OCI-LY7 (cell line): ENCODE data around the gene PDXK. TPM values are rescaled to one million over a fixed set of nuclear protein-coding genes. Genes with fewer than 3 reads are reported as not detected.

ENCODE experiments used
- BruUV-seq: library from RNA; stranded (reverse); fragments of 400-500 nt; replicated peaks from 2 replicates; lab custom pipeline; 2021; lab: Mats Ljungman, UMichigan
- CTCF ChIA-PET: fragments of 300-600 bp; sonication (Branson Sonifier 250); formaldehyde crosslinking; loops from one replicate; lab custom pipeline; 2022; ENCODE audit warnings: antibody characterized with exemption; ENCODE audit not compliant: unreplicated experiment; lab: Charles Lee
- POLR2A ChIA-PET: fragments of 300-600 bp; sonication (Branson Sonifier 250); formaldehyde crosslinking; loops from one replicate; lab custom pipeline; 2022; ENCODE audit warnings: antibody characterized with exemption; lab: Charles Lee
- DNase-seq: peaks from one replicate; pipeline ENCODE4 v3.0.0-alpha.2; 2015; ENCODE audit warnings: low spot score
- H2AFZ ChIP-seq: fragments of 200-600 bp; sonication (generic), shearing (Covaris generic); 2 replicates; pipeline ENCODE4 v1.6.1; 2014; ENCODE audit warnings: mild to moderate bottlenecking, antibody characterized with exemption, low read length, moderate library complexity
- H3K27ac ChIP-seq: fragments of 200-600 bp; sonication (generic); 2 replicates; pipeline ENCODE4 v1.5.1; 2014; ENCODE audit warnings: mixed run types, low read depth, mild to moderate bottlenecking, moderate library complexity, low read length, inconsistent platforms; ENCODE audit not compliant: poor library complexity, severe bottlenecking
- H3K36me3 ChIP-seq: fragments of 200-600 bp; sonication (generic); 2 replicates; pipeline ENCODE4 v1.6.1; 2014; ENCODE audit warnings: mild to moderate bottlenecking, antibody characterized with exemption, low read length, moderate library complexity, mixed read lengths; ENCODE audit not compliant: insufficient read depth
- H3K4me1 ChIP-seq: fragments of 200-600 bp; sonication (generic); 2 replicates; pipeline ENCODE4 v1.5.1; 2014; ENCODE audit warnings: mild to moderate bottlenecking, low read length; ENCODE audit not compliant: insufficient read depth, poor library complexity, severe bottlenecking
- H3K4me2 ChIP-seq: fragments of 200-600 bp; sonication (generic); 2 replicates; pipeline ENCODE4 v1.6.1; 2014; ENCODE audit warnings: mild to moderate bottlenecking, low read length
- H3K4me3 ChIP-seq: fragments of 200-600 bp; sonication (generic); 2 replicates; pipeline ENCODE4 v1.5.1; 2014; ENCODE audit warnings: mild to moderate bottlenecking, low read depth, low read length; ENCODE audit not compliant: poor library complexity, severe bottlenecking
- H3K79me2 ChIP-seq: fragments of 200-600 bp; sonication (generic); 2 replicates; pipeline ENCODE4 v1.6.1; 2016; ENCODE audit warnings: low read depth, mild to moderate bottlenecking, low read length, moderate library complexity, mixed read lengths; ENCODE audit not compliant: insufficient read depth
- H3K9me2 ChIP-seq: fragments of 200-600 bp; sonication (generic); 2 replicates; pipeline ENCODE4 v1.6.1; 2016; ENCODE audit warnings: mild to moderate bottlenecking, low read length, mixed read lengths; ENCODE audit not compliant: insufficient read depth
- H3K9me3 ChIP-seq: fragments of 200-600 bp; sonication (generic); 2 replicates; pipeline ENCODE4 v1.6.1; 2014; ENCODE audit warnings: mild to moderate bottlenecking, mixed run types, low read length, mixed read lengths
- H4K20me1 ChIP-seq: fragments of 200-600 bp; sonication (generic); 2 replicates; pipeline ENCODE4 v1.6.1; 2014; ENCODE audit warnings: mild to moderate bottlenecking, antibody characterized with exemption, low read length, moderate library complexity, mixed read lengths; ENCODE audit not compliant: insufficient read depth
- EZH2phosphoT487 ChIP-seq: fragments of 200-600 bp; sonication (generic); IDR thresholded peaks from 2 replicates; pipeline ENCODE4 v1.6.1; 2018; ENCODE audit warnings: low read depth, borderline replicate concordance, mild to moderate bottlenecking, mixed run types, antibody characterized with exemption, low read length, moderate library complexity, mixed read lengths
- intact Hi-C: fragments of 100-400 bp; cut with micrococcal nuclease; formaldehyde crosslinking; loops from one replicate; pipeline ENCODE4 v1.10.0; 2022; ENCODE audit not compliant: unreplicated experiment
- total RNA-seq, 2 experiments: library from RNA; depleted of rRNA in 1 of 2; stranded (reverse); fragments of >200 nt in 1 of 2; shearing (Covaris generic) in 1 of 2; gene quantifications; 2 replicates each; pipeline ENCODE4 v1.2.3, GENCODE V29; 2014 to 2022
- TF ChIP-seq, protein P1 (sequence below): fragments of 200-600 bp; sonication (generic); conservative IDR thresholded peaks from 2 replicates; pipeline ENCODE4 v1.5.1; 2014; ENCODE audit warnings: mild to moderate bottlenecking, antibody characterized with exemption, low read length, moderate library complexity, mixed read lengths

Gene PDXK
- total RNA-seq, 2 experiments from 2014 or later = 32.8 to 67.0 TPM

DNA sequence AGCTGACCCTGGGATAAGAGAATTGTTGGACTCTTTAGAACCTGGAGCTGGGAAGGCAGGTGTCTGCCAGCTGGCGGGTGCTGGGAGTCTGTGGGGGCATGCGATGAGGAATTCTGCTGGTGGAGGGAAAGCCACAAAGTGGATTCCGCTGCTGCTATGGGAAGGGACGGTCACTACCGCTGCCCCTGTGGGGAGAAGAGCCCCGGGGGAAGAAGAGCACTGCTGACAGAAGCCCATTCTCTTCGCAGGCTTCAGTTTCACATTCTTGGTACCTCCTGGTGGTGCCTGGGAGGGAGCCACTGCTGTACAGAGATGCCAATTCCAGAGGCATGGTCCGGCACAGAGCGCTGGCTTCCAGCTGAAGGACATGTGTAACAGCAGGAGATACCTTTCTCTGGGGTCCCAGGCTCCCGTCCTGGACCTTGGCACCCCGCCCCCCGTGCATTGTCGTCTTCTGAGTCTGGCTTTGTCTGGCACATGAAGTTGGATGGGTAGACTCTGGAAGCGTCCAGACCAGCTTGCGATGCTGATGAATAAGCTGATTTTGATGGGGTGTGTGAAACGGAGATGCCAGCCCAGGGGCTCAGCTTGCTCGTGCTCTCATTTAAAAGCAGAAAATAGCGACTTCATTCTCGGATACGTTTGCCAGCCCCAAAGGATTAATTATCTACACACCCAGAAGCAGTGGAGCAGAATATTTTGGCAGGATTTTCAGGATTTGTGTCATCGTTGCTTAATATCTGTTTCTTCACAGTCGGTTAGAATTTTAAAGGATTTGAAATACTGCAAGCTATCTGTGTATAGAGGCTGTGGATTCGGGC, 13.2 kb downstream of the PDXK start:
- Histone ChIP-seq H4K20me1 (peaks cover 3% of the 10 kb centered on the region; the same call in 1 of the 2 replicates), H3K79me2 (no peaks in the 10 kb centered on the region), H3K36me3 (0 out of 2 replicates have a peak, but pooled peaks cover 3% of the 10 kb centered on the region), H3K9me2 (no peaks in the 10 kb centered on the region), H2AFZ (no peak overlapping the region), H3K4me1 (peaks cover 15% of the 10 kb centered on the region), H3K4me2 (no peak overlapping the region), H3K27ac (no peak overlapping the region), H3K9me3 (no peaks in the 10 kb centered on the region), H3K4me3 (no peak overlapping the region)
- CTCF ChIA-PET = no interaction called here
- no TSS peak for BruUV-seq
- DNase-seq = no peak
- intact Hi-C loops = no loop called here
- TF ChIP-seq, protein P1, sequence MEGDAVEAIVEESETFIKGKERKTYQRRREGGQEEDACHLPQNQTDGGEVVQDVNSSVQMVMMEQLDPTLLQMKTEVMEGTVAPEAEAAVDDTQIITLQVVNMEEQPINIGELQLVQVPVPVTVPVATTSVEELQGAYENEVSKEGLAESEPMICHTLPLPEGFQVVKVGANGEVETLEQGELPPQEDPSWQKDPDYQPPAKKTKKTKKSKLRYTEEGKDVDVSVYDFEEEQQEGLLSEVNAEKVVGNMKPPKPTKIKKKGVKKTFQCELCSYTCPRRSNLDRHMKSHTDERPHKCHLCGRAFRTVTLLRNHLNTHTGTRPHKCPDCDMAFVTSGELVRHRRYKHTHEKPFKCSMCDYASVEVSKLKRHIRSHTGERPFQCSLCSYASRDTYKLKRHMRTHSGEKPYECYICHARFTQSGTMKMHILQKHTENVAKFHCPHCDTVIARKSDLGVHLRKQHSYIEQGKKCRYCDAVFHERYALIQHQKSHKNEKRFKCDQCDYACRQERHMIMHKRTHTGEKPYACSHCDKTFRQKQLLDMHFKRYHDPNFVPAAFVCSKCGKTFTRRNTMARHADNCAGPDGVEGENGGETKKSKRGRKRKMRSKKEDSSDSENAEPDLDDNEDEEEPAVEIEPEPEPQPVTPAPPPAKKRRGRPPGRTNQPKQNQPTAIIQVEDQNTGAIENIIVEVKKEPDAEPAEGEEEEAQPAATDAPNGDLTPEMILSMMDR = no peak
- TF ChIP-seq EZH2phosphoT487 = no peak
- POLR2A ChIA-PET = interaction anchor here (0.6 kb wide), 1 partner anchor 137 kb away, joined by 4 read pairs; no protein-coding TSS in a partner anchor

DNA sequence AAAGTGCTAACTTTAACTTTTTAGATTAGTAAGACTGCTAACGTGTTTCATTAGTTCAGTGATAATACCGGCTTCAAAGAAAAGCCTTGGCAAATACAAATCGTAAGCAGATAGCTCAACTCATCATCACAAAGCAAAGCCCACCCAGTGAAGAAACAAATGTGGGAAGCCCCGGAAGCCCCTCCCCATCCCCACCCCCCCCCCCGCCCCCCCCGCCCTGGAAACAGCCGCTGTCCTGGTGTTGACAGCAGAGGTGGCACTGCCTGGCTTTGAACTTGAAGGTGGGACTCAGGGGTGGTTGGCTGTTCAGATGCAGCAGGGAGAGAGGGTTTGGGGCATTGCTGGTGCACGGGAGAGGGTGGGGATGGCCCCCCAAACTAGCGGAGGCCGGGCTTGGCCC, 14.1 kb downstream of the PDXK start:
- Histone ChIP-seq H2AFZ (no peak overlapping the region), H3K79me2 (no peaks in the 10 kb centered on the region), H3K9me3 (no peaks in the 10 kb centered on the region), H3K4me3 (no peak overlapping the region), H4K20me1 (peaks cover 3% of the 10 kb centered on the region; the same call in 1 of the 2 replicates), H3K36me3 (0 out of 2 replicates have a peak, but pooled peaks cover 3% of the 10 kb centered on the region), H3K27ac (no peak overlapping the region), H3K4me2 (no peak overlapping the region), H3K4me1 (peaks cover 12% of the 10 kb centered on the region), H3K9me2 (no peaks in the 10 kb centered on the region)
- DNase-seq = no peak
- CTCF ChIA-PET = no interaction called here
- BruUV-seq = no TSS peak
- POLR2A ChIA-PET = interaction anchor here (0.6 kb wide), 1 partner anchor 136 kb away, joined by 4 read pairs; no protein-coding TSS in a partner anchor
- TF ChIP-seq, protein P1 = no peak
- TF ChIP-seq EZH2phosphoT487 = no peak
- intact Hi-C loops = no loop called here

DNA sequence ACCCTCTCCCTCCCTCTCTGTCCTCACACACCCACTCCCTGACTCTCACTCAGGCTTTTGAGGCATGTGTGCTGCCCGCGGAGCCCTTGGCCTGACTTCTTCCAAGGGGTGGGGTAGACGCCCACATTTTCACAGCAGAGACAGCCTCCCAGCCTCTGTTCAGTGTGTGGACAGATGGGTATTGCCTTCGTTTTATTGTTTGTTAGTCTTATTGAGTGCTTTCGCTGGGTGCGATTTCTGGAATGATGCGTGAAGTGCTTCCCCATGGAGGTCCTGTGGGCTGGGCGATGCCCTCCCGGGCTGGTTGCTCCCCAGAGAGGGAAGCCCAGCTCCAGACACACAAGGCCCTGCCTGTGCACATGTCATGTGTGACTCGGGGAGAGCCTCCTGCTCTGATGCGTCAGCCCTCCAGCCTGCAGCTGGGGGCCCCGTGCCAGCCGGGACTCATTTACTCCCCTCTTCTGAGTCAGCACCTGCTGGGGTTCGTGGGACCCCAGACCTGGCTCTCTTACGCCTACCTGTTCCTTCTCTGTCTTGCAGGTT, 14.7 kb downstream of the PDXK start:
- POLR2A ChIA-PET = no interaction called here

More for the DNA sequence above, 14.7 kb downstream of the PDXK start:
- no TSS peak for BruUV-seq
- Histone ChIP-seq H3K79me2 (no peaks in the 10 kb centered on the region), H3K9me3 (no peaks in the 10 kb centered on the region), H3K4me2 (no peak overlapping the region), H3K9me2 (no peaks in the 10 kb centered on the region), H3K4me1 (peaks cover 7% of the 10 kb centered on the region), H3K4me3 (no peak overlapping the region), H2AFZ (no peak overlapping the region), H4K20me1 (peaks cover 3% of the 10 kb centered on the region; the same call in 1 of the 2 replicates), H3K36me3 (0 out of 2 replicates have a peak, but pooled peaks cover 3% of the 10 kb centered on the region), H3K27ac (no peak overlapping the region)
- TF ChIP-seq EZH2phosphoT487 = no peak
- TF ChIP-seq, protein P1 = no peak
- DNase-seq = no peak
- CTCF ChIA-PET = no interaction called here
- intact Hi-C loops = no loop called here
